DMS 273 treated with DMSO at 0.1 percent for 48 hours (cell line): ENCODE results near the gene KCNJ14.

Experiments used
- DNase-seq: peaks from one replicate; lab custom pipeline; 2025; lab: John Stamatoyannopoulos, UW

The KCNJ14 gene

DNA sequence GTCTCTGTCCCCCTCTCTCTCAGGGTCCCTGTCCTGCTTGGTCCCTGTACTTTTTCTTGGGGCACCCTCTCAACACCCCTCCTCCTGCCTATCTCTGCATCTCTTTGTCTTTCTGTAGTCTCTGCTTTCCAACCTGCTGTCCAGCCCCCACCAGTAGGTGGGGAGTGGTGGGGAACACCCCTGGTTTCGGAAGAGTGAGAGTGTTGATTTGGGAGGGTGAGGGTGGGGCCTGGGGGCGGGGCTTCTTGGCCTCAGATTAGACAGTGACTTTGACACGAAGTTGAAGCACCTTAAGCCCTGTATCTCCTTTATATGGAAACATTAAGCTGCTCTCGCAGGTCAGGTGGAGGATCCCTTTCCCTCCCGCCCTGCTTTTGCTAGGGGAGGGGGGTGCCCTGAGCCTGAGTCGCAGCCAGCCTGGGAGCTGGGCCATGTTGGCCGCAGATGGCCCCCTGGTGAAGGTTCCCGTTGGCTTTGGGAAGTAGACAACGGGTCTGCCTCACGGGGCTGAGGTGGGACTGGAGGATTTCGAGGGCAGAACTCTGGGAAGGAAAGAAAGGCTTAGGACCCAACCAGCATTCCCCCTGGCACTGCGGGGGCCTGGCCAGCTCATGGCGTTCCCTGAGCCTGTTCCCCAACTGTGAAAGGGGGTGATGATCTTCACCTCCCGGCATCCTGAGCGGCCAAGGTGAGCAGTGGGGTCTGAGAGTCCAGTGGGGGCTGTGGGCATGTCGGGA, at the start of gene KCNJ14:
Gene KCNJ14, plus strand, starts transcription at position 404 of the 737 bp plus-strand sequence. CDS start 6,151 bp downstream, outside the sequence.
- no peak for DNase-seq

DNA sequence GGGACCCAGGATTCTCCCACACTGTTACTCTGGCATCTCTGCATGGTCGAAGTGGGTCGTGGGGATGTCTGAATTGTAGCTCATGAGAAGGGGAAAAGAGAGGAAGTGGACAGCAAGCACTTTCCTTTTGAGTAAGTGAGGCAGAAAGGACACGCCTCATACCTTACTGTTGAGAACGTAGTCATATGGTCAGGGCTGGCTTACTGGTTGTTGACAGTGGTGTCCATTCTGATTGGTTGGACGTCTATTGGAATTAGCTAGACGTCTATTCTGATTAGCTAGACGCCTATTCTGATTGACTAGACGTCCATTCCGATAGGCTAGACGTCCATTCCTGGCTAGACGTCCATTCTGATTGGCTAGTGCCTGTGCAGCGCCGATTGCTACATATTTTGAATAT, 49.5 kb upstream of the KCNJ14 start:
- no peak for DNase-seq

DNA sequence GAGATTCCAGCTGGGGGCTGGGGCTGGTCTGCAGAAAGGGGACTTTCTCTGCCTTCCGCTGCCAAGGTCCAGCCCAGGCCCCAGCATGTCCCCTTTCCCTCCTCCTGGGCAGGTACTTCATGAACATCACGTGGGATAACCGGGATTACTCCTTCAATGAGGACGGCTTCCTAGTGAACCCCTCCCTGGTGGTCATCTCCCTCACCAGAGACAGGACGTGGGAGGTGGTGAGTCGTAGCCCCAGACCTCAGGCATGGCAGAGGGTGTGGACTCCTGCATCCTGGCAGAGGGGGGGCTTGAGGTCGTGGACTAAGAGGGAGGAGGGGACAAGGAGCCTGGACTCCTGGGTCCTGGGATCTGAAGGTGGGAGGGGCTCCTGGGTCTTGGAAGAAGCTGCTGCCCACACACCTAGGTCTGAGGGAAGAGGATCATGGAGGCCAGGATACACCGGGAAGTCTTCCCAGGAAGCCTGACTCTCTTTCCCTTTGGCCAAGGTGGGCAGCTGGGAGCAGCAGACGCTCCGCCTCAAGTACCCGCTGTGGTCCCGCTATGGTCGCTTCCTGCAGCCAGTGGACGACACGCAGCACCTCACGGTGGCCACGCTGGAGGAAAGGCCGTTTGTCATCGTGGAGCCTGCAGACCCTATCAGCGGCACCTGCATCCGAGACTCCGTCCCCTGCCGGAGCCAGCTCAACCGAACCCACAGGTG, 41.3 kb upstream of the KCNJ14 start:
- DNase-seq = no peak

DNA sequence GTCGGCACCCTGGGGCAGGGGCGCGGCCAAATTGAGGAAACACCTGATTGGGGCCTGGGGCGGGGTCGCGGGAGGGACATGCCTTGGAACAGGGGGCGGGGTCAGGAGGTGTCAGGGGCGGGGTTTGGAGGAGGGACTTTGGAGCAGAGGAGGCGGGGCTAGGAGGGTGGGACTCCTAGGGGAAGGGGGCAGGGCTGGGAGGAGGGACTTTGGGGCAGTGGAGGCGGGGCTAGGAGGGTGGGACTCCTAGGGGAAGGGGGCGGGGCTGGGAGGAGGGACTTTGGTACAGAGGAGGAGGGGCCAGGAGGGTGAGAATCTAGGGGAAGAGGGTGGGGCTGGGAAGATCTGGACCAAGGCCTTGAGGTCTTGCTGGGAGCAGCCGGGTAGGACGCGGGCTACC, 40.0 kb upstream of the KCNJ14 start:
- no peak for DNase-seq

DNA sequence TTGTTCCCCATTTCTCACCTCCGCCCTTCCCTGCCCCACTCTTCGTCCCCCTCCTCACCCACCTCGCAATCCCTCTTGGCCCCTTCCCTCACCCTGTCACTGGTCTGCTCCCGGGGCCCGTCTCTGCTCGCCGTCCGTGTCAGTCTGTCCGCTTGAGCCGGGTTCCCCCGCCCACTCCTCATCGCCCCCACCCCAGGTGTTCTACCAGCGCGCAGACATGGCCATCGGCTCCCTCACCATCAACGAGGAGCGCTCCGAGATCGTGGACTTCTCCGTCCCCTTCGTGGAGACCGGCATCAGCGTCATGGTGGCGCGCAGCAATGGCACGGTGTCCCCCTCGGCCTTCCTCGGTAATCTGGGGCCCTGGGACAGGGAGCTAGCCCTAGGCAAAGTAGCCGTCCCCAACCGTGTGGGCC, 39.6 kb upstream of the KCNJ14 start:
- DNase-seq = no peak

DNA sequence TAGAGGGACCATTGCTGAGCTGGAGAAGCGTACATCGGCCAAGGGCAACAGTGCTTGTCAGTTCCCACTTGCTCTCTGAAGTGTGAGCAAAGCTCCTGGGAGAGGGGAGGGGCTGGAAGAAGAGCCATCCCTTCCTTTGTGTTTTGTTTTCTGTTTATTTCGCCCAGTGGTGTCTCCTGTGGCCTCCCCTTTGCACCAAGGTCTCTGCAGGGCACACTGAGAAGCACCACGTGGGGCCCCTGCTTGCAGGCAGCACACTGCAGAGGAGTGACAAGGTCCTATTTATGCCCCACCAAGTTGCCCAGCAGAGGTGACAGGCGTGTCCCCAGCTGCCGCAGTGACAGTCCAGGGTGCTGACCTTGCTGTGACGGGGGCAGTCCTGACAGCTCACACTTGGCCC, 38.0 kb upstream of the KCNJ14 start:
- DNase-seq = no peak

DNA sequence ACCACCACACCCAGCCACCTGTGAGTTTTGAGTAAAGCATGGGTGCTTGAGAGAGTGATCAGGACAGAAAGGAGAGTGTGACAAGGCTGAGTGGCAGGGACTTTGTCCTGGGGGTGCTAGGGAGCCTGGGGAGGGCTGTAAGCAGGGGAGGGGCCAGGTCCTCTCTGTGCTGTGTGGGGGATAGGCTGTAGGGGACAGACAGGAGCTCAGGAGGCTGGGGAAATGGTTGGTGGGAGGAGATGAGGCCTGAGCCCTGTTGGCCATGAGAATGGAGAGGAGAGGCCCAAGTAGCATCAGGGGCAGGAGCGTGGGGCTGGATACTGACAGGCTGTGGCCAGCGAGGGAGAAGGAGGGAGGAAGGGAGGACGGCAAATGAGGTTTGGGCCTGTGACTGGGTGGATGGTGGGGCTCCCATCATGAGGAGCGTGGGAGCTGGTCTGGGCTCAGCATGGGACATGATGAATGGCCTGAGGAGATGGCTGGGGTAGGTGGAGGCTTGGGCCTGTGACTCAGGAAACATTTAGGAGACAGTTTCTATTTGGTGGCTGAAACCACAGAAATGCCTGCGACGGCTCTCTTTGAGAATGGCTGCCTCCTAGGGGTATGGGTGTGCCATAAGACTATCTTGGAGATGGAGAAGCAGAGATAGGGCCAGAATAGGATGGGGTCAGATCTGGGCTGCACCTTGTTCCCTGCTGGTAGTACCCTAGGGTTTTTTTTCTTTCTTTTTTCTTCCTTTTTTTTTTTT, 36.9 kb upstream of the KCNJ14 start:
- DNase-seq = no peak

DNA sequence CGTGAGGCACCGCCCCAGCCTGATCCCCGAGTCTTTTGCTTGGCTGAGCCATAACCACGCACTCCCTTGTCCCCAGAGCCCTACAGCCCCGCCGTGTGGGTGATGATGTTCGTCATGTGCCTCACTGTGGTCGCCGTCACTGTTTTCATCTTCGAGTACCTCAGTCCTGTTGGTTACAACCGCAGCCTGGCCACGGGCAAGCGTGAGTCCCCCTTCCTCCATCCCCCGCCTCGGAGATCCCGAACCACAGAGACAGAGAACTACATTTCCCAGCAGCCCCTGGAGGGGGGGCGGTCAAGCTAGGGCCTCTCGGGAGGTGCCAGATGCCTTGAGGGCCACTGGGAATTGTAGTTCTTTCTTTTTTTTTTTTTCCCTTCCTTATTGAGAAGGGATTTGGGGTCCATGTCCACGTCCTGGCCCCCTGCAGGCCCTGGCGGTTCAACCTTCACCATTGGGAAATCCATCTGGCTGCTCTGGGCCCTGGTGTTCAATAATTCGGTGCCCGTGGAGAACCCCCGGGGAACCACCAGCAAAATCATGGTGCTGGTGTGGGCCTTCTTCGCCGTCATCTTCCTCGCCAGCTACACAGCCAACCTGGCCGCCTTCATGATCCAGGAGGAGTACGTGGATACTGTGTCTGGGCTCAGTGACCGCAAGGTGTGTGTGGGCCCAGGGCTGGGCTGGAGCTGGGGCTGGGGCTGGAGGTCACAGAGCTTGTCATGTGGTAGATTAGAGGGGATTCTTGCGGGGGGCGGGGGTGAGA, 36.0 kb upstream of the KCNJ14 start:
- no peak for DNase-seq

DNA sequence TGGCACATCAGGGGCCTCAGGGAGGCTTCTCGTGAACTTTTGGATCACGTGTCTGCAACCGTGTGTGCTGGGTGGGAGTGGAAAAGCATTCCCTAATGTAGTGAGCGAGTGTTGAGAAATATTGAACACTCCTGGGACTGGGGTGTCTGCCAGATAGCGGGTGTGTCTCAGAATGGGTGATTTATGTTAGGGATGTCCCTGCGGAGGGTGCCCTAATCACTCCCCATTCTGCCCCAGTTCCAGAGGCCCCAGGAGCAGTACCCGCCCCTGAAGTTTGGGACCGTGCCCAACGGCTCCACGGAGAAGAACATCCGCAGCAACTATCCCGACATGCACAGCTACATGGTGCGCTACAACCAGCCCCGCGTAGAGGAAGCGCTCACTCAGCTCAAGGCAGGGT, 33.8 kb upstream of the KCNJ14 start:
- no peak for DNase-seq

DNA sequence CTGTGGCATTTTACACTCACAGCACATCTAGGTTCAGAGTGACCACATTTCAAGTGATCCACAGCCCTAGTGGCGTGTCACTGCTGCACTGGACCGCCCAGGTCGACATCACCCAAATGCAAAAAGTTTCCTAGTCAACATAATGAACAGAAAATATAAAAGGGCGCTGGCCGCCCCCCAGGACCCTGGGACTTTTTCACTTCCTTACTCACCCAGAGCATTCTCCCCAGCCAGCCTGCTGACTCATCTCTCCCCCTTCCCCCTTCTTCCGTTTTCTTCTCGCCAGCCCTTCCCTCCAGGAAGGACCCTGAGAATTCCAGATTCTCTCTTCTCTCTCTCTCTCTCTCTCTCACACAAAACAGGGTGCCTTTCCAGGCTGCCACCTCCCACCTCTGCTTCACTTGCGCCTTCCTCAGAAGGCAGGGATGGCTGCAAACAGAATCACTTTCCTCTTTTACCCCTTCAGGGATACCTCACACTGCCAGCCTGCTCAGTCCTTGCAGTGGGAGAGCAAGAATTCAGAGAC, 30.6 kb upstream of the KCNJ14 start:
- no peak for DNase-seq

DNA sequence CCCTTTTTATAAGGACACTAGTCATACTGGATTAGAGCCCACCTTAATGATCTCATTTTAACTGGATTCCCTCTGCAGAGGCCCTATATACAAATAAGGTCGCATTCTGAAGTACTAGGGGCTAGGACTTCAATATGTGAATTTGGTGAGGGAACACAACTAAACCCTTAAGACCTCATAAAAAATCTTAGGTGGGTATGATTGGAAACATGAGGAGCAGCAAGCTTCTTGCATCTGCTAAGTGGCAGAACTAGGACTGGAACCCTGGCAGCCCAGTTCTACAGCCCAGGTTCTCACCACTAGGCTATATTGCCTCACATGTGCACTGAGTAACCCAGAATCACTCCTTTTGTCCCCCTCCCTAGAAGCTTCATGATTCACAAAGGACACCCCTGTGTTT, 26.7 kb upstream of the KCNJ14 start:
- no peak for DNase-seq

DNA sequence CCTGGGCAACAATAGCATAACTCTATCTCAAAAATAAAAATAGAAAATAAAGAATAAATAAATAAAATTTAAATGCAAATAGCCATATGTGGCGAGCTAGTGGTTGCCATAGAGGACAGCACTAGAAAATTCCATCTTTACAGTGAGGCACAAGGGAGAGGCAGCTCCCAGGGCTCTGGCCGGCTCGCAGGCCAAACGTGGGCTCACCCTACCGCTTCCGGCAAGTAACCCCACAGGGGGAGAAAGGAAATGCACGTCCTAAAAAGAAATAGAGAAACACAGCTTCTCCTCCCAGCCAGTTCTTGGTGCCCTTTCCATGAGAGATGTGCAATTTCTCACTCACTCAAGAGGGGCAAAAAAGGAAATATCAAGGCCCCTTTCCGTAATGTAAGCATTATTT, 22.0 kb upstream of the KCNJ14 start:
- DNase-seq = no peak

DNA sequence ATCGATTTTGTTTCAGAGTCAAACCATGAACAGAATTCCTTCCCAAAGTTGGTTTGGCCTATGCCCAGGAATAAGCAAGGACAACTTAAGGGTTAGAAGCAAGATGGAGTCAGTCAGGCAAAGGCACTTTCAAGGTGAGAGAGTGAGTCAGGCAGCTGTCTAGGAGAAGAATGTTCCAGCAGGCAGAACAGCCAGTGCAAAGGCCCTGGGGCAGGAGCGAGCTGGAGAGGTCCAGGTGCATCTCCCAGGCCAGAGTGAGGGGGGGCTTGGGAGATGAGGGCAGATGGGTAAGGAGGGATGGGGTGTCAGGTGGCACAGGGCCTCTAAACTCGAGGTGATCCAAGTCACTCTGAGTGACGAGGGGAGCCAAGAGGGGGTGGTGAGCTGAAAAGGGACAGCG, 18.8 kb upstream of the KCNJ14 start:
- DNase-seq = no peak

DNA sequence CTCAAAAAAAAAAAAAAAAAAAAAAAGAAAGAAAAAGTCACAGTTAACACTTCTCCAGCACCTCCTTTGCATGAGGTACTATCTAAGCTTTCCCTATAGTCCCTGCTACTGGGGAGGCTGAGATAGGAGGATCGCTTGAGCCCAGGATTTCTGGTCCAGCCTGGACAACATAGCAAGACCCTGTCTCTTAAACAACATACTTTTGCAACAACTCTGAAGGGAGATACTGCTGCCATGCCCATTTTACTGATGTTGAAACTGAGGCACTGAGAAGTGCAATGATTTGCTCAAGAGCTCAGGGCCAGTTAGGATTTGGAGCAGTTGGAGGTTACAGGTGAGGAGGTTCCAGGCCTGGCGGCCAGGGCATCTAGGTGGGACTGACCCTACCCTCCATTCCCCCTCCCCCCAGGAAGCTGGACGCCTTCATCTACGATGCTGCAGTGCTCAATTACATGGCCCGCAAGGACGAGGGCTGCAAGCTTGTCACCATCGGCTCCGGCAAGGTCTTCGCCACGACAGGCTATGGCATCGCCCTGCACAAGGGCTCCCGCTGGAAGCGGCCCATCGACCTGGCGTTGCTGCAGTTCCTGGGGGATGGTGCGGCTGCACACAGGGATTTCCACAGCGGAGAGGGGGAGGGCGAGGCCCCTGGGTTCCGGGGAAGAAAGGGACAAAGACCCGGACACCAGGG, 13.9 kb upstream of the KCNJ14 start:
- no peak for DNase-seq

DNA sequence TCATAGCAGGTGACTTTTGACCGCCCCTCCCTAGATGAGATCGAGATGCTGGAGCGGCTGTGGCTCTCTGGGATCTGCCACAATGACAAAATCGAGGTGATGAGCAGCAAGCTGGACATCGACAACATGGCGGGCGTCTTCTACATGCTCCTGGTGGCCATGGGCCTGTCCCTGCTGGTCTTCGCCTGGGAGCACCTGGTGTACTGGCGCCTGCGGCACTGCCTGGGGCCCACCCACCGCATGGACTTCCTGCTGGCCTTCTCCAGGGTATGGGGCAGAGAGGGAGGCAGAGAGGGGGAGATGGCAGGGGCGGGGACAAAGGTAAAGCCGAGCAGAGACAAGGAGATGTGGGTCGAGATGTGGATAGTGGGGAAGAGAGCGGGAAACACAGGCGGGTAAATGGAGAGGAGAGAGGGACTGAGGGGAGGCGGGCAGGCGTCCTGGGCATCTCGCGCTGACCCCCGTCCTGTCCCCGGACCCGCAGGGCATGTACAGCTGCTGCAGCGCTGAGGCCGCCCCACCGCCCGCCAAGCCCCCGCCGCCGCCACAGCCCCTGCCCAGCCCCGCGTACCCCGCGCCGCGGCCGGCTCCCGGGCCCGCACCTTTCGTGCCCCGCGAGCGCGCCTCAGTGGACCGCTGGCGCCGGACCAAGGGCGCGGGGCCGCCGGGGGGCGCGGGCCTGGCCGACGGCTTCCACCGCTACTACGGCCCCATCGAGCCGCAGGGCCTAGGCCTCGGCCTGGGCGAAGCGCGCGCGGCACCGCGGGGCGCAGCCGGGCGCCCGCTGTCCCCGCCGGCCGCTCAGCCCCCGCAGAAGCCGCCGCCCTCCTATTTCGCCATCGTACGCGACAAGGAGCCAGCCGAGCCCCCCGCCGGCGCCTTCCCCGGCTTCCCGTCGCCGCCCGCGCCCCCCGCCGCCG, 13.0 kb upstream of the KCNJ14 start:
- no peak for DNase-seq

DNA sequence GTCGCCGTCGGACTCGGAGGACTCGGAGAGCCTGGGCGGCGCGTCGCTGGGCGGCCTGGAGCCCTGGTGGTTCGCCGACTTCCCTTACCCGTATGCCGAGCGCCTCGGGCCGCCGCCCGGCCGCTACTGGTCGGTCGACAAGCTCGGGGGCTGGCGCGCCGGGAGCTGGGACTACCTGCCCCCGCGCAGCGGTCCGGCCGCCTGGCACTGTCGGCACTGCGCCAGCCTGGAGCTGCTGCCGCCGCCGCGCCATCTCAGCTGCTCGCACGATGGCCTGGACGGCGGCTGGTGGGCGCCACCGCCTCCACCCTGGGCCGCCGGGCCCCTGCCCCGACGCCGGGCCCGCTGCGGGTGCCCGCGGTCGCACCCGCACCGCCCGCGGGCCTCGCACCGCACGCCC, 12.1 kb upstream of the KCNJ14 start:
- DNase-seq = no peak

DNA sequence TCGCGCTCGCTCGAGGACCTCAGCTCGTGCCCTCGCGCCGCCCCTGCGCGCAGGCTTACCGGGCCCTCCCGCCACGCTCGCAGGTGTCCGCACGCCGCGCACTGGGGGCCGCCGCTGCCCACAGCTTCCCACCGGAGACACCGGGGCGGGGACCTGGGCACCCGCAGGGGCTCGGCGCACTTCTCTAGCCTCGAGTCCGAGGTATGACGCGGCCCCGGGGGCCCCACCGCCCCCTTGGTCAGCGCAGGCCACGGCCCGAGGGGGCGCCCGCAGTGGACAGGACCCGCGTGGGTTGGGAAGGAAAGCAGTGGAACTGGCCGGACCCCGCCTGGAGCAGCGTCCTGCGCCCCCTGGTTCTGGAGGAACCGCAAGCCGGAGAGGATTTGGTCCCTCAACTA, 11.6 kb upstream of the KCNJ14 start:
- DNase-seq = no peak

DNA sequence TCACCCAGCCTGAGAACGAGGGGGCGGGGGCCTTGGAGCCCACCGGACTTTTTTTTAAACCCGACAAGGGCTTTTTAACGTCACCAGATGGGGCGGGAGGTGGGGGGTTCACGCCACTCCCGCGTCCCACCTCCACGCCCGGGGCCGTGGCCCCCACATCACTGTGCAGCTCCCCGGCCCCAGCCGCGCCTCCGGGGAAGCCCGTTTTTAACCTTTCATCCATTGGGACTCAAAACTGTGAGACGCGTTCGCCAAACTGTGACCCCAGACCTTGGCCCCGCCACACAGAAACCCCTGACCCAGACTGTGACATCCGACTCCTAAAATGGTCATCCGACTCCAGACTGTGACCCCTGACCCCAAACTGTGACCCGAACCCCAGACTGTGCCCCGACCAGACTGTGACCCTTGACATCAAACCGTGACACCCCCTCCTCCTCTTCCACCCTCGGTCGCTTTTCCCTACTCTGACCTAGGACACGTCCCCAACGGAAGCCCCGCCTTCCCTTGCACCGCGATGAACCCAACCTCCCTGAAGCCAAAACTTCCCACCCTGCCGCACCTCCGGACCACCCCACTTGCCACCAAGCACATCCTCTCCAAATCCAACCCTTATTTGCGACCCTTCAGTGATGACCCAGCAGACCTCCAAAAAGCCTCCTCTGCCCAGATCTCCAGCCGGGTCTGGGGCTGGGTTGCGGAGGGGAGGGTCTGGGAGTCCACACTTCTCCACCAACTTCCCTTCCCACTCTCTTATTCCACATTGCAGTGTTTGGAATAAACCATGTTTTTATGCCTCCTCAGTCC, 11.0 kb upstream of the KCNJ14 start:
- DNase-seq = no peak

DNA sequence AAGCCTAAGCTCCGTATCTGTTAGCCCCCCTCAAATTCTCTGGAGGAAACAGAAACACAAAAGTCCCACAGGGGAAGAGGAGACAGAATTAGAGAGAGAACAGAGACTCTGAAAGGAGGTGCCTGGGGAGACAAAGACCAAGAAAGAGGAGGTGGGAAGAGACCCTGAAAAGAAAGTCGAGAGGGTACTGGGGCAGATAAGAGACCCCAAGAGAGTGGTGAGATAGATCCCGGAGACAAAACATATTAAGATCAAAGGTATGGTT, 10.5 kb upstream of the KCNJ14 start:
- DNase-seq = no peak

DNA sequence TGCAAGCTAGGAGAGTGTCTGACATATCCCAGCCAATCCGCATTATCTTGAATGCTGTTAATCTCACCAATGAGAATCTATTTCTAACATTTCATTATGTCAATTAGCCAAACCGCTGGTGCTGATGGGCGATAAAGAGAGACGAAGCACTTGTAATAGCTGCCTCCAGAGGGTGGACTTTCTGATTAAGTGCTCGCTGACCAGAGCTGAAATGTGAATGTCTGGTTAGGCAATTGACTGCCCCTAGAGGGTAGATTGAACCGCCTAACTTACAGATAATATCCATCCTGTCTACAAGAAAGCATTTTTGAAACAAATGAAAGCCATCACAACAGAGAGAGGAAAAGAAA, 10.1 kb upstream of the KCNJ14 start:
- peak; percentile 93 for DNase-seq
